ENCODE results near the gene BOK.
"Not testable (repeated sequence)": the region's sequence is repeated elsewhere in the genome, so short reads cannot be mapped to it uniquely, and the experiment has no call there.

DNA sequence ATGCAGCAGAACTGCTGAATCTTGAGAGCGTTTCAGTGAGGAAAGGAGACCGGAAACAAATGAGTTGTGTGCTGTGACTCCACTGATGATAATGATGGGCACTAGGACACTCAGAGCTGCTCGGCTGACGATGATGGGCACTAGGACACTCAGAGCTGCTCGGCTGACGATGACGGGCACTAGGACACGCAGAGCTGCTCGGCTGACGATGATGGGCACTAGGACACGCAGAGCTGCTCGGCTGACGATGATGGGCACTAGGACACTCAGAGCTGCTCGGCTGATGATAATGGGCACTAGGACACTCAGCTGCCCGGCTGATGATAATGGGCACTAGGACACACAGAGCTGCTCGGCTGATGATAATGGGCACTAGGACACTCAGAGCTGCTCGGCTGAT, 31.3 kb downstream of the BOK start:
- TF ChIP-seq RCOR1 (IDR thresholded peaks at IDR 0.05; ENCODE audit: insufficient replicate concordance, low read length); POLR2A (IDR thresholded peaks at IDR 0.05; ENCODE audit: low read depth, low read length); CTCF (conservative IDR thresholded peaks at IDR 0.05; ENCODE audit: low read depth, low read length): not testable (repeated sequence)
